DMS114 treated with DMSO at 0.1 percent for 48 hours (cell line): ENCODE results near the gene WNT3A.

ENCODE experiments used
- DNase-seq: peaks from one replicate; lab custom pipeline; 2025; ENCODE audit not compliant: unreplicated experiment; lab: John Stamatoyannopoulos, UW

The WNT3A gene

DNA sequence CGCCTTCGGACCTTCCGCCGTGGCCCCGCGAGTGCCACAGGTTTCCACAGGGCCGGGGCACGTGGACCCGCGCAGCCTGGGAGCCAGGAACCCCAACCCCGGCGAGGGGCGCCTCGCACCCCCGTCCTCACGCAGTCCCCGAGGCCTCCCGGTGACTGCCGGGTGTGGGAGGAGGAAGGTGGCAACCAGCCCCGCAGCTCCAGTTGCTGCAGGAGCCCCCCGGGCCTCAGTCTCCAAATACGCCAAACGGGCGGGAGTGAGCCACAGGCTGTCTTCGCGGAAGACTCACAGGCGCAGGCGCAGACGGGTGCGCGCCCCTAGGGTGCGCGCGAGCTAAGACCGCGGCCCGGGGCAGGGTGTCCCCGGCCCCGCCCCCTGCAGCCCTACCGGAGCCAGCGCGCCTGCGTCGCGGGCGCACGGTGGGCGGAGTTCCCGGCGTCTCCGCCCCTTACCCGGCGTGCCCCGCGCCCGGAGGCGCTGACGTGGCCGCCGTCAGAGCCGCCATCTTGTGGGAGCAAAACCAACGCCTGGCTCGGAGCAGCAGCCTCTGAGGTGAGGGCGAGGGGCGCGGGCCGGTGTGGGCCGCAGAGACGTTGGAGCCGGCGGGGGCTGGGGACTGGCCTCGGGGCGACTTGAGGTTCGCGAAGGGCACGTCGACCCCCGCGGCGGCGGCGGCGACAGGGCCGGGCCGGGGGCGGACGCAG is 75.6 kb downstream of the WNT3A start, which contains the start of gene ARF1:
Gene ARF1, plus strand, starts transcription at position 495 of the 704 bp plus-strand sequence. CDS start 14,407 bp downstream, outside the sequence.
- peak; percentile 73 for DNase-seq

DNA sequence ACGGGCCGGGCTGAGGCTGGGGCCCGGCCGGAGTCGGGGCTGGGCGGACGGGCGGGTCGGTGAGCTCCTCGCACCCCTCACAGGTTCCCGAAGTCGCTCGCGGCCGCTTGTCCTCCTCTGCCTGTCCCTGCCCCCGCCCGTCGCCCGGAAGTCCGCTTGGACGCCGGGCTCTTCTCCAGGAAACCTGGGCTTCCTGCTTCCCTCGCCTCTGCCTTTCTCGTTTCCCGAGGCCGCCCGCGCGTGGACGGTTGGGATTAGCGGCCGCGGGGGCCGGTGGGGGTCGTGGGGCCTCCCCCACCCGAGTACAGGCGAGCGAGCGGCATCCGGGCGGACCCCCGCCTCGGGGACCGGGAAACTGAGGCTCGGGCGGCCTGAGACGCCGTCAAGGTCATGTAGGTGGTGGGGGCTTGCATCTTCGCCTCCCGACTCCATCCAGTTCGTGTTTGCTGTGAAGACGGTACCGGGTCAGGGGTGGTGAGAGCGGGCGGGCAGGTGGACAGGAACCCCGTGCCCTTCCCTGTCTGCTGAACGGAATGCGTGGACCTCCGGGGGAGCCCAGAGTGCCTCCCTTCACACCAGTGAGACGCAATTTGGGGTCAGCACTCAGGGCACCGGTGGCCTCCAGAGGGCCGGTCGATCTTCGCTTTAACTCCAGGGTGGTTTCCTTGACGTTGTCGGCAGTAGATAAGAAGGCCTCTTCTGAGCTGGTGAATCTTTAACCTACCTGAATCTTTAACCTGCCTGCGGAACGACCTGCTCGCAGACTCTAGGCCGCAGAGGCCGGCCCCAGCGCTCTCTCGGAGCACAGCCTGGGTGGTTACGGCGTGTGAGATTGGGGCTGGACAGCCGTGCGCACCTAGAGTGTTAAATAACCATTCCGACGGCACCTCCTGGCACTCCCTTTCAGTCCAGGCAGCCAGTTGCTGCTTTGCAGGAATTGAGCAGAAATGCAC is 76.4 kb downstream of the WNT3A start:
- DNase-seq, result no peak

DNA sequence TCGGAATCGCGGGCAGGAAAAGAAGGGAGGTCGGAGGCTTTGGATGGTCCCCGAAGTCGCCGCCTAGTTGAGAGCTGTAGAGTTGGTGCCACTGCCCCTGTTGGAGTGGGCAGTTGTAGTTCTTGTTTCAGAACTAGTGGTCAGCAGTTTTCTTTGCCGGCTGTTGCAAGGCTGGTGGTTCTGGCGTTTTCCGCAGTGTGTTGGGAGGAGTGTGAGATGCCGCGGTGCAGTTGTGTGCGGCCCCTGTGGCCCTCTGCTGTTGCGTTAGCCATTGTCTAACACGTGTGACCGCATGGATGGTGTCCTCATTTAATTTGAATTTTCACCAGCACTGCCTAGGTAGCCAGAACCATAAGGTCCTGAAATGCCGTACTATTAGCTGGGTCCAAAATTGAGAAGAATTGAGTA is 77.1 kb downstream of the WNT3A start:
- DNase-seq, result no peak

DNA sequence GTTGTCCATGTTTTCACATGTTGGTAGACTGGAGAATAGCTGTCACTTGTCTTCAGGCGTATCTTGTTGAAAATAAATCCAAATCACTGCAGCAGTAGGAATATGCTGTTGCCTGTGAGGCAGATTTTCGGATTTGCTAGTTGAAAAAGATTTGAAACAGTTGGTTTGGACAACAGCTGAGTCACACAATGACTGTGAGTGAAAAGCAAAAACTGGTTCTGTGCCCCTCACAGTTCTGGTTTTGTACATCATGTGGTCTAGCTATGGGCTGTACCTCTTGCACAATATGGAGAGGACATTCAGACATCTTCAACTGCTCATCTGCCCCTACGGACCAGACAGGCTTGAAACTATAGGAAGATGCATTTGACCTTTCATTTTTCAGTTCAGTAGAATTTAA is 77.5 kb downstream of the WNT3A start:
- no peak for DNase-seq

DNA sequence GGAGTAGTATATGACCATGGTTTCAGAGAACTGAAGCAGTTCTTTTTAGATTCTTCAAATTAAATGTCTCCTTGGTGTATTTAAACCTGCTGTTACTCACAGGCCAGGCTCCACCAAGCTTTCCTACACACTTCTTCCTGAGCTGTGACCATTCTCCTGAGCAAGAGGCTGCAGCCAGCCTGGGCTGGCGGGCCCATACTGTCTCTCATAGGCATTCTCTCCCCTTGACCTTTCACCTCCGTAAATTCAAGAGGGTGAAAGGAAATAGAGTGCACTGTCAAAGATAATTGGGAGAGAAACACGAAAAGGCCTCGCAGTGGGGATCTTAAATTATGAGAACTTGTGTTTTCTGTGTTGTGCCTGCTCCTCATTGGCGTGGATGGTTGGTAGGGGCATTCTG is 78.0 kb downstream of the WNT3A start:
- DNase-seq, result no peak

DNA sequence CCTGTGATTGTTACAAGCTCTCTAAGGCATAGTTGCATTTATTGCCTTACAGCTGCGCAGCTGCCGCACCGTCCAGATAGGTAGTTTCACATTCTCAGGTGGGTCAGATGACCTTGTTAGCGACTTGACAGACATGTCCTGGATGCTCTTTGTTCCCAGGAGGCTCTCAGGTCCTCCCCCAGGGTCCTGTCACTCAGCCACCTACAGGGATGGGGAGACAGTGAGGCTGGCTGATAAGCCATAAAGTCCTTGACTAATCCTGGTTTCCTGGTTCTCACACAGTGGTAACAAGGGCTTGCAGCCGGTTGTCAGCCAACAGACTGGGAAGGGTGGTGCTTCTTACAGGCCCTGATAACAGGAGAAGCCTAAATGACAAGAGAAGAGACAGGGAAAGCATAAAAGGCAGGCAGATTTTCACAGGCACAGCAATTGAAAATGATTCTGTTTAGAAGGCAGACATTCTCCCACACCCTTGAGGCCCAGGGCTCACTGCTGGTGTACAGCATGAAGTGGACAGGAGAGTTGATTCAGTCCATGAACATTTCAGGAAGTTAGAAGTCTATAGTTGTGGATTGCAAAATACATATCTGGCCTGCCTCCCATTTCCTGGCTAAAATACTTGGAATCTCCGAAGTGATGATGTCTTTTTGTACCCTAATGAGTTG is 78.6 kb downstream of the WNT3A start:
- no peak for DNase-seq

DNA sequence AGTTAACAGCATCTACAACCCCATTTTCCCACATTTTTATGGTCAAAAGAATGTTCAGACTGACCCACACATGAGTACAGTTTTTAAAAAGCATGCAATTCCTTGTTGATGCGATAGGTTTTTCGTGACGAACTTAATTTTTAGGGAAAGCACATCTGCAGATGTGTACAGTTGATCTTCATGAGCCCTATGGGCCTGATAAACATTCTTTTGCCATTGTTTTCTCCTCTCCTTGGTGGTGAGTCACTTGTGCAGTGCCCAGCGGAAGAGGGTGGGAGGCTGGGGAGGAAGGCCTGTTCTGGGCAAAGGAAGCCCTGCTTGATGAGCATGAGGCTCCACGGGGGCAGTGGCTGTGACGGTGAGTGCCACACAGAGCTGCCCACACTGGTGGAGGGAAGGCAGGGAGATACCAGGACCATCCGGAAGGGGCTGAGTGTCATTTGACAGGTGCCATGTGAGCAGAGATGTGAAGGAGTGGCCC is 81.0 kb downstream of the WNT3A start:
- no peak for DNase-seq

DNA sequence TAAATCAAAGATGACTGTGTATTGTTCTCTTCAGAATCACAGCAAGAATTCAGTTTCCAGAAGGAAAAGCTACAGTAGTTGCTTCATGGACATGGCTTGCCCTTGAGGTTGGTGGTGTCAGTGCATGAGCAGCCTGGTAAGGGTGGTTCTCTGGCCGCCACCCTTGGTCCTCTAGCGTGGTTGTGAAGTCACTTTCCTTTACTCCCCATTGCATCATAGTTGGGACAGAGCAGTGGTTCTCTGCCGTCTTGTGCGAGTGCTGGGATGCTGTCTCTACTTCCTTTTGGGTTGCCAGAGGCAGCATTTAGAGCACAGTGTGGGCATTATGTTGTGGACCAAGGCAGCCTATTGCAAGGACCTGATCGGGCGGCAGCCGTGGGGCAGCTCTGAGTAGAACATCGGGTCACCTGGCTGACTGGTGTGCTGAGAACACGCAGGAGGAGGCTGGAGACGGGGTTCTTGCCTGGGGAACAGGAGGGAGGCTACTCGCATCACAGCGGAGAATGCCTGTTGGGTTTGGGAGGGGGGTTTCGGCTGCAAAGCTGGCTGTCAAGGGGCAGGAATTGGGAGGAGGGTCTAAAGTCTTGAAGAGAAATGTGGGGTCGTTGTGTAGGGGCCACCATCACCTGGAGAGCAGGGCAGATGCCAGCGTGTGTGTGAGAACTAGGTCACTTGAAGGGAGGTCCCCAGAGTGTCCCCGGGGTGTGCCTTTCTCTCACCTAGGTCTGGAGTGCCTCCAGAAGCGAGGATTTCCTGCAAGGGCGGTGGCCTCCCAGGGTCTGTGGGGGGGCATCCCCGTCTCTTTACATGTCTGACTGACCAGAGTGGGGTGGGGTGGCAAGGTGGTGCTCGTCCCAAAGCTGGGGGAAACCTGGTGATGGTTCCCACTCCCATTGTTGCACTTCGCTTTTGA is 82.0 kb downstream of the WNT3A start:
- DNase-seq, result no peak

DNA sequence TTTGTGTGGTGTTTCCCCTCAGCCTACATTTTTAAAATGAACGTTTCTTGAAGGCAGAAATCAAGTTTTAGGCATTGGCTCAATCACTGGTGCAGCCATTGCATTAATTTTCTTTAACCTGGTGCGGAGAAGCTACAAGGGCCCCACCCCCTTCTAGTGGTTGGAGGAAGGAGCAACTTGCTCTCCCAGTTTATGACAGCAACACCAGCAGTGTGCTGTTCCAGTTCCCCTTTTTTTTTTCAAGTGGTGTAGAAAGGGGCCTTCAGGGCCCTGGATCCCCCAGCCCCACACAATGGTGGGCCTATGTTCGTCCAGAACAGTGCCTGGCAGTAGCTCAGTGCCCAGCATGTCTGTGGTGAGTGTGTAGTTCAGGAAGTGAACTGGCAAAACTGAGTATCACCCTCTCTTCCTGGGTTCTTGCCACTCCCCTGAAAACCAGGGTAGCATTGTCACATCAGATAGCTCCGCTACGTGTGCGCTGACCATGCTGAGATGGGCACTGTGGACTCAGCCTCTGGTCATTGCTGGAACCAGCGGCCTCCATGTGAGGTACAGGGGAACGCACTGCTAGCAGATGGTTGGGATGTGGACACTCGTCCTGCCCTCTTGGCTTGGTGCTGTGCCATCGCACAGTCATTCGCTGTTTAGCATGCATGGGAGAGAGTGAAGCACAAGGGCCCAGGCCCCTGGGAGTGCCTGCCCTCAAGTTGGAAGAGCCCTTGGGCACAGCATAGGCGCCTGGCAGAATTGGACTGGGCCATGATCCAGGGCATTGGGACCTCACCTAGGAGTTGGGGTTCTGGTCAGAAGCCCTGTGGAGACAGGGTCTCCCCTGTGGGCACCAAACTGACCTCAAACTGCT is 83.0 kb downstream of the WNT3A start:
- no peak for DNase-seq

DNA sequence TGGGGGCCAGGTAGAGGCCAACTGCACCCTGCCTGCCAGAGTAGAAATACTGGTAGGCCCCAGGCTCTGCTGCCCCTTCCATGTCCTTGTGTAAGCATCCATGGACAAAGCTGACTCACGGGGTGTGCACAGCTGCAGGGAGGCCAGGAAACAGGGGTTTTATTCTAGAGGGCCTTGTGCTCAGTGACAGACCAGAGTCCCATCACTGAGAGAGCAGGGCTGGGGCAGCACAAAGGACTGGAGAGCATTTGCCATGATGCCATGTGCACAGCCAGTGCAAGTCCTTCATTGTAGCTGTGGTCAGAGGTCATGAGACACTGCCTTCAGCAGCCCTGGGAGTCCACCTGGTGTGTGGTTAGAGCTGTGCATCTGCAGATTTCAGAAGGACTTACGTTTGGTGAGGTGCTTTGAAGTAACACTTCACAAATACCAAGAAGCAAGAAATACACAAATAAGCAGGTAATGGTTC is 83.8 kb downstream of the WNT3A start:
- DNase-seq, result no peak

DNA sequence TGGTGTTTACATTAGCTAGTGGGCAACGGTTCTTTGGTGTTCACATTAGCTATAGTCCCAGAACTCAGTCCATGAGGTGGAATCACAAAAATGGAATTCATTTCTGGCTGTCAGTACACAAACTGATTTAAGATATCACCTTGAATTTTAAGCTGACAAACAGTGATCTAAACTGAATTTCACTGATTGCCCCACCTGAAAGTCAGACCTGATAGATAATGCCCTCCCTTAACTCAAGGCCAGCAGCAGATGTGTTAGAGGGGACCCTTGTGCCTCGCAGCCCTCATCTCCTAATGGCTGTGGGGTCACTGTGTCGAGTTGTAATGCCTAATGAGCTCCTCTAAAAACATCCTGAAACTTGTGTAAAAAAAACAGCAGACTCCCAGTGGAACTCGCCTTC is 84.3 kb downstream of the WNT3A start:
- DNase-seq, result no peak

DNA sequence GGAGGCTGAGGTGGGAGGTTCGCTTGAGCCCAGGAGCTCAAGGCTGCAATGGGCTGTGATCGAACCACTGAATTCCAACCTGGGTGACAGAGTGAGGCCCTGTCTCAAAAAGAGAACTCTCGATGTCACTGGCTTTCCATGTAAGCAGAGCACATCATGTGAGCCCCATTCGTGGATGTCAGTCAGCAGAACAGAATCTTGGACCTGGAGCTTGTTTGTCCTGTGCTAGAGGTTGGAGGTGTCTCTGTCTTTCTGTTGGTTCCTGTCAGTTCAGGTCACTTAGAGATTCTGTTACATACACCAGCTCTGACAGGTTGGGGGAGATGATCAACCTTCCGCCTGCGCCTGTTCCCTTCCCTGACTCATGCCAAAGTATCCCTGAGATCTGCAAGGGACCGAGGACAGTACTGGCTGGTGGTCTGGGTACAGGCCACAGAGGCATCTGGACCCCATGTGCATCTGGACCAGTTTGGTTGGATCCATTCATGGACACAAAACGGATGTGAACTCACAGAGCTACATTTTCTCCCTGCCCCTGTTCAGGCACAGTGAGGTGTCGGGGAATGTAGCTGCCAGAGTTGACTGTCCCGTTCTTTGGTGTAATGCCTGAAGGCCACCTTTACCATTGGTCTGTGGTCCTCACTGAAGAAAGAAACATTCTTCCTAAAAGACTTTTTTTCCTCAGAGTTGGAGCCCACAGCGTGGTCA is 85.7 kb downstream of the WNT3A start:
- DNase-seq, result no peak

DNA sequence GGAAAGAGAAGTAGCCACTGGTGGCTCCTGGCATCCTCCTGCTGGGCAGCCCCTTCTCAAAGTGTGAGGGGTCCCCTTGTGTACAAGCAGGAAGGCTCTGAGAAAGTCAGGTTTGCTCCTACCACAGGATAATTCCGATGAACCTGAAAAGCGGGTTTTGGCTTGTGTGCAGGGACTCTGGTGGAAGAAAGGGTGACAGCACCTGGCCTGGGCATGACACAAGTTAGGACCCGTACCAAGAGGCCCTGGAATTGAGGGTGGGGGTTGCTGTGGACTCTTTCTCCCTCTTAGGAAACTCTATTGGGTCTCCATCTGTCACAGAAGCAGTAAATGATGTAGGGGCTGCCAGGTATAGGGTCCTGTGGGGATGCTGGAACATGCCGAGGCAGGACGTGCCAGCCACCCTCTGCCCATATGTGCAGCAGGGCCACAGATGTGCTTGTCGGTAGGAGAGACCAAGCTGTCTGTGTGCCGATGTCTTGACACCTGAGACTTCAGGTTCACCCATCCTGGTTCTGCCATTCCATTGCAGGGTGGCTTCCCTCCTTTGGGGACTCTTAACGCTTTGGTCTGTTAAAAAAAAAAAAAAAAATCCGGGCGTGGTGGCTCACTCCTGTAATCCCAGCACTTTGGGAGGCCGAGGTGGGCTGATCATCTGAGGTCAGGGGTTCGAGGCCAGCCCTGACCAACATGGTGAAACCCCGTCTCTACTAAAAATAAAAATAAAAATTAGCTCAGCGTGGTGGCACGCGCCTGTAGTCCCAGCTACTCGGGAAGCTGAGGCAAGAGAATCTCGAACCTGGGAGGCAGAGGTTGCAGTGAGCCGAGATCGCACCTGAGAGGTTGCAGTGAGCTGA is 86.5 kb downstream of the WNT3A start:
- no peak for DNase-seq

DNA sequence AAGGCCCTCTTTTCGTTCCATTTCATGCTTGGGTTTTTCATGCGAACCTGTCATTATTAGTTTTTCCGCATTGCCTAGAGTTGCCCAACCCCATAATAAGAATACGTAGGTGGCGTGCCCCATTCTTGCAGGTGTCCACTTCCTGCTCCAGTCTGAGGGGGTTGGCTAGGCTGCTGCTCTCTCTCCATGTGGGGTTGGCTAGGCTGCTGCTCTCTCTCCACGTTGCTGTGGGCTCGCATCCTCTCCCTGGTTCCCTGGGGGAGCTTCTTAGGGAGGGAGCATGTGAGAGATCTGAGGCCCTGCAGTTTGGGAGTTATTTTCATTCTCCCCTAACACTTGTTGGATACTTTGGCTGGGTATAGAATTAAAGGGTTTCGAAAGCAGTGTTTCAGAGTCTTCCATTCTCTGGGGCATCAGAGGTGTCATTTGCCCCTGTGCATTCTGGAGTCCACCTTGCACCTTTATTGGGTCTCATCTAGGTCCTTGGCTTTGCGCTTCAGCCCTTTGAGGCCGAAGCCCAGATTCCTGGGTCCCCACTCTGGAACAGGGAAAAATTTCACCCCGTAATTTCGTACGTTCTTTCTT is 87.7 kb downstream of the WNT3A start:
- no peak for DNase-seq

DNA sequence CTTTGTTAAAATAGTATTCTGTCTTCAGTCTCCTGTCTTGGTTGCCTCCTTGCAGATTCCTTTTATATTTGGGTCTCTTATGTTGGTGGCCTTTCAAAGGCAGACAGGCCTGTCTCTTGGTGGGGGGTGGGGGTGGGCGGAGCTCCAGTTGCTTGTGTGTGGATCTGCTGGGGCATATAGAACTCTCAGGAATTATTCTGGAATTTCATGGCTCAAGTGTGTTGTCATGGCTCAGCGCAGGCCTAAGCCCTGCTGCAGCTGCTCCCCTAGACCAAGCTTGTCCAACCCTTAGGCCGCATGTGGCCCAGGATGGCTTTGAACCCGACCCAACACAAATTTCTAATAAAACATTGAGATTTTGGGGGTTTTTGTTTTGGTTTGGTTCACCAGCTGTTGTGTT is 88.4 kb downstream of the WNT3A start:
- no peak for DNase-seq

DNA sequence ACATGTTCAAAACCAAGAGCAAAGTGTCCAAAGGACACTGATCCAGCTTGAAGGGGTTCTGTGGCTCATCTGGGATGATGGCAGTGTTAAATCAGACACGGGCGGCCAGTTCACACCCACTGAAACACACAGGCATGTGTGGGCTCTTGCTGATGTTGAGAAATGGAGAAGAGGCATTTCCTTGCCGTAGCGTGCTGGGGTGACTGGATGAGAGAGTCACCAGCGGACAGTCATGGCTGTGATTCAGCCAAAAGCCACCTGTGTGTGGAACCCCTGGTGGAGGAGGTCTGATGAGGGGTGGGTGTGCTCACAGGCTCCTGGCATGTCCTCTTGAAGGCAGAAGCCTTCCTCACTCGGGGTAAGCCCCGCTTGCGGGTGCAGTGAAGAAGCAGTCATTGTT is 89.1 kb downstream of the WNT3A start:
- no peak for DNase-seq
